DOHH2 (cell line): ENCODE measurements around the gene TRIM67.

ENCODE experiments used
- EZH2phosphoT487 ChIP-seq: fragments of 200-600 bp; sonication (generic); IDR thresholded peaks from 2 replicates; pipeline ENCODE4 v1.6.1; 2017; ENCODE audit warnings: borderline replicate concordance, mild to moderate bottlenecking, antibody characterized with exemption, low read length, moderate library complexity, mixed read lengths
- TF ChIP-seq, protein P1 (sequence below): fragments of 200-600 bp; sonication (generic); IDR thresholded peaks from one replicate; pipeline ENCODE4 v1.5.1; 2014; ENCODE audit warnings: antibody characterized with exemption, mild to moderate bottlenecking, low read depth, low read length; ENCODE audit not compliant: poor library complexity, severe bottlenecking

DNA sequence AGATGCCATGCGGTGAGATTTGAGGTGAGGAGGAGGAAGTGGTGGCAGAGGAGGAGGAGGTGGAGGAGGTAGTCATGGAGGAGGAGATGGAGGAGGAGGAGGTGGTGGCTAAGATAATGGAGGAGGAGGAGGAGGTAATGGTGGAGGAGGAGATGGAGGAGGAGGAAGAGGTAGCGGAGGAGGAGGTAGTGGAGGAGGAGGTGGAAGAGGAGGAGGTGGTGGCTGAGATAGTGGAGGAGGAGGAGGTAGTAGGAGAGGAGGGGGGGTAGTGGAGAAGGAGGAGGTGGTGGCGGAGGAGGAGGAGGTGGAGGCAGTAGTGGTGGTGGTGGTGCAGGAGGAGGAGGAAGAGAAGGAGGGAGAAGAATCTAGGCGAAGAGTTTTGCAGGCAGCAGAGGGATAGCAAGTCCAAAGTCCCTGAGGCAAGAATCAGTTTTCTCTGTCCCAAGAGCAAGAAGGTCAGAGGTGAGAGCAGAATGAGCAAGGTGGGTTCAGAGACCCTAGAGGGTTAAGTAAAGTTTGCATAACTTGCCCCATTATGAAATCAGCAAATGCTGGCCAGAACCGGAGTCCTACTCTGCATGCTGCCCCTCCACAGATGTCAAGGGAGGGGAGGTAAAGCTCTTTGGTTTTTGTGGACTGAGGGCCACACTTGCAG, 40.2 kb downstream of the TRIM67 start:
- TF ChIP-seq, protein P1, sequence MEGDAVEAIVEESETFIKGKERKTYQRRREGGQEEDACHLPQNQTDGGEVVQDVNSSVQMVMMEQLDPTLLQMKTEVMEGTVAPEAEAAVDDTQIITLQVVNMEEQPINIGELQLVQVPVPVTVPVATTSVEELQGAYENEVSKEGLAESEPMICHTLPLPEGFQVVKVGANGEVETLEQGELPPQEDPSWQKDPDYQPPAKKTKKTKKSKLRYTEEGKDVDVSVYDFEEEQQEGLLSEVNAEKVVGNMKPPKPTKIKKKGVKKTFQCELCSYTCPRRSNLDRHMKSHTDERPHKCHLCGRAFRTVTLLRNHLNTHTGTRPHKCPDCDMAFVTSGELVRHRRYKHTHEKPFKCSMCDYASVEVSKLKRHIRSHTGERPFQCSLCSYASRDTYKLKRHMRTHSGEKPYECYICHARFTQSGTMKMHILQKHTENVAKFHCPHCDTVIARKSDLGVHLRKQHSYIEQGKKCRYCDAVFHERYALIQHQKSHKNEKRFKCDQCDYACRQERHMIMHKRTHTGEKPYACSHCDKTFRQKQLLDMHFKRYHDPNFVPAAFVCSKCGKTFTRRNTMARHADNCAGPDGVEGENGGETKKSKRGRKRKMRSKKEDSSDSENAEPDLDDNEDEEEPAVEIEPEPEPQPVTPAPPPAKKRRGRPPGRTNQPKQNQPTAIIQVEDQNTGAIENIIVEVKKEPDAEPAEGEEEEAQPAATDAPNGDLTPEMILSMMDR: no peak
- no peak for TF ChIP-seq EZH2phosphoT487
